DND-41 (cell line): ENCODE measurements around the gene PIP5KL1.

Experiments used
- EZH2 ChIP-seq: IDR thresholded peaks from 3 replicates; pipeline ENCODE4 v1.6.1; 2012; ENCODE audit warnings: borderline replicate concordance, low read depth, mild to moderate bottlenecking, moderate library complexity, low read length, inconsistent platforms; ENCODE audit not compliant: severe bottlenecking
- TF ChIP-seq, protein P1 (sequence below): IDR thresholded peaks from 2 replicates; pipeline ENCODE4 v1.5.1; 2012; ENCODE audit warnings: borderline replicate concordance, low read length, moderate library complexity, mild to moderate bottlenecking; ENCODE audit not compliant: poor library complexity, severe bottlenecking; ENCODE audit errors: extremely low read depth

DNA sequence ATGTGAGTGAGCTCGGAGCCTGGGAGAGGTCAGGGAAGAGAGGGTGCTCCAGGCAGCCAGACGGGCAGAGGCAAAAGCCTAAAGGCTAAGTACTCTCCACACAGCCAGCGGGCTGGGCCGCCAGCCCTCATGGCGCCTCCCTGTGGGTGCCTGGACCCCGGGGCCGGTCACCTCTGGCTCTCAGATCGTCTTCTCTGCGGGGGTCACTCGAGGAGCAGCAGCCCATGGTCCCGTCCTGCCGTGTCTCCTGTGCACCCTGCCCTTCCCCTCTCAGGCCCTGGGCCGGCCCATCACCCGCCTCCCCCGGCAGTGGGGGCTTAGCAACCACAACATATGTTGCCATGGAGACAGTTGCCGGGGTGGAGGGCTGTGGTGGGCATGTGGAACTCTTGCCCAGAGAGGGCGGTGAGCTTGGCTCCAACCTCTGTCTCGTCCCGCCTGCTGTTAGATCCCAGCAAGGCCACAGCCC is 57.3 kb downstream of the PIP5KL1 start:
- TF ChIP-seq, protein P1, sequence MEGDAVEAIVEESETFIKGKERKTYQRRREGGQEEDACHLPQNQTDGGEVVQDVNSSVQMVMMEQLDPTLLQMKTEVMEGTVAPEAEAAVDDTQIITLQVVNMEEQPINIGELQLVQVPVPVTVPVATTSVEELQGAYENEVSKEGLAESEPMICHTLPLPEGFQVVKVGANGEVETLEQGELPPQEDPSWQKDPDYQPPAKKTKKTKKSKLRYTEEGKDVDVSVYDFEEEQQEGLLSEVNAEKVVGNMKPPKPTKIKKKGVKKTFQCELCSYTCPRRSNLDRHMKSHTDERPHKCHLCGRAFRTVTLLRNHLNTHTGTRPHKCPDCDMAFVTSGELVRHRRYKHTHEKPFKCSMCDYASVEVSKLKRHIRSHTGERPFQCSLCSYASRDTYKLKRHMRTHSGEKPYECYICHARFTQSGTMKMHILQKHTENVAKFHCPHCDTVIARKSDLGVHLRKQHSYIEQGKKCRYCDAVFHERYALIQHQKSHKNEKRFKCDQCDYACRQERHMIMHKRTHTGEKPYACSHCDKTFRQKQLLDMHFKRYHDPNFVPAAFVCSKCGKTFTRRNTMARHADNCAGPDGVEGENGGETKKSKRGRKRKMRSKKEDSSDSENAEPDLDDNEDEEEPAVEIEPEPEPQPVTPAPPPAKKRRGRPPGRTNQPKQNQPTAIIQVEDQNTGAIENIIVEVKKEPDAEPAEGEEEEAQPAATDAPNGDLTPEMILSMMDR = no peak
- TF ChIP-seq EZH2 = no peak
